HepG2 (cell line): ENCODE data around the gene LRRC45. TPM values are rescaled to one million over a fixed set of nuclear protein-coding genes. Genes with fewer than 3 reads are reported as not detected.

Experiments
- CENPX ChIP-seq: sonication (generic); formaldehyde crosslinking; IDR thresholded peaks from 2 replicates; pipeline ENCODE4 v1.9.0; 2021; ENCODE audit warnings: mild to moderate bottlenecking, missing genetic modification reagents, moderate library complexity
- E2F5 ChIP-seq: sonication (generic); formaldehyde crosslinking; conservative IDR thresholded peaks from 2 replicates; pipeline ENCODE4 v1.4.0; 2020; ENCODE audit warnings: missing genetic modification reagents
- HNRNPUL1 ChIP-seq: fragments of 200-400 bp; formaldehyde crosslinking; IDR thresholded peaks from 2 replicates; pipeline ENCODE4 v1.6.1; 2017; ENCODE audit warnings: low read depth, mild to moderate bottlenecking, low read length, moderate library complexity
- NKX3-1 ChIP-seq: sonication (generic); formaldehyde crosslinking; IDR thresholded peaks from 2 replicates; pipeline ENCODE4 v1.5.0; 2020; ENCODE audit warnings: missing genetic modification reagents
- PAF1 ChIP-seq: IDR thresholded peaks from 2 replicates; pipeline ENCODE4 v1.6.1; 2016; ENCODE audit warnings: missing genetic modification reagents, missing compliant biosample characterization
- PREB ChIP-seq: sonication (generic); formaldehyde crosslinking; IDR thresholded peaks from 2 replicates; pipeline ENCODE4 v1.4.0; 2020; ENCODE audit warnings: missing genetic modification reagents
- RXRA ChIP-seq: sonication (generic); formaldehyde crosslinking; IDR thresholded peaks from 2 replicates; pipeline ENCODE4 v1.5.1; 2020; ENCODE audit warnings: missing genetic modification reagents
- SP2 ChIP-seq: sonication (generic); formaldehyde crosslinking; IDR thresholded peaks from 2 replicates; pipeline ENCODE4 v1.5.1; 2020; ENCODE audit warnings: mild to moderate bottlenecking, missing genetic modification reagents
- TCF7 ChIP-seq: sonication (generic); IDR thresholded peaks from 2 replicates; pipeline ENCODE4 v1.6.1; 2016; ENCODE audit warnings: antibody characterized with exemption, low read depth
- ZBTB43 ChIP-seq: sonication (generic); formaldehyde crosslinking; conservative IDR thresholded peaks from 2 replicates; pipeline ENCODE4 v1.4.0; 2020; ENCODE audit warnings: missing genetic modification reagents
- ZC3H4 ChIP-seq: sonication (generic); formaldehyde crosslinking; IDR thresholded peaks from 2 replicates; pipeline ENCODE4 v1.4.0; 2020; ENCODE audit warnings: missing genetic modification reagents, borderline replicate concordance
- ZHX1 ChIP-seq: sonication (generic); formaldehyde crosslinking; IDR thresholded peaks from 2 replicates; pipeline ENCODE4 v1.8.1; 2022; ENCODE audit warnings: low read depth, mild to moderate bottlenecking, missing genetic modification reagents
- ZKSCAN8 ChIP-seq: IDR thresholded peaks from 2 replicates; pipeline ENCODE4 v1.6.1; 2016; ENCODE audit warnings: borderline replicate concordance, missing genetic modification reagents, missing compliant biosample characterization
- ZNF382 ChIP-seq: sonication (generic); formaldehyde crosslinking; IDR thresholded peaks from 2 replicates; pipeline ENCODE4 v1.5.0; 2020; ENCODE audit warnings: missing genetic modification reagents, mild to moderate bottlenecking, borderline replicate concordance
- ZNF484 ChIP-seq: sonication (generic); formaldehyde crosslinking; IDR thresholded peaks from 2 replicates; pipeline ENCODE4 v1.5.1; 2020; ENCODE audit warnings: mild to moderate bottlenecking, low read depth, missing genetic modification reagents, borderline replicate concordance
- ZNF512 ChIP-seq: sonication (generic); formaldehyde crosslinking; IDR thresholded peaks from 2 replicates; pipeline ENCODE4 v1.4.0; 2020; ENCODE audit warnings: mild to moderate bottlenecking, missing genetic modification reagents
- ZNF557 ChIP-seq: sonication (generic); formaldehyde crosslinking; IDR thresholded peaks from 2 replicates; pipeline ENCODE4 v1.4.0; 2020; ENCODE audit warnings: missing genetic modification reagents
- ZNF605 ChIP-seq: sonication (generic); formaldehyde crosslinking; IDR thresholded peaks from 2 replicates; pipeline ENCODE4 v1.8.0; 2022; ENCODE audit warnings: mild to moderate bottlenecking, missing genetic modification reagents
- ZNF740 ChIP-seq: sonication (generic); formaldehyde crosslinking; IDR thresholded peaks from 2 replicates; pipeline ENCODE4 v1.4.0; 2020; ENCODE audit warnings: missing genetic modification reagents
- ZSCAN20 ChIP-seq: sonication (generic); formaldehyde crosslinking; IDR thresholded peaks from 2 replicates; pipeline ENCODE4 v1.4.0; 2020; ENCODE audit warnings: missing genetic modification reagents, mild to moderate bottlenecking, borderline replicate concordance
- ZZZ3 ChIP-seq: sonication (generic); formaldehyde crosslinking; IDR thresholded peaks from 2 replicates; pipeline ENCODE4 v1.4.0; 2020; ENCODE audit warnings: missing genetic modification reagents, mild to moderate bottlenecking, borderline replicate concordance
- polyA plus RNA-seq, 8 experiments: library from polyadenylated mRNA; depleted of rRNA in 3 of 8; stranded (reverse) in 7 of 8; unstranded in 1 of 8; fragments of >200 nt; fragmentation: Illumina TruSeq in 4 of 8; extraction: Trizol in 4 of 8; gene quantifications; 2 replicates each; pipeline versions ENCODE4 v1.2.1 to v1.2.3, GENCODE V29; 2011 to 2016; ENCODE audit warnings: low read depth in 4 of 8, missing spikeins in 1 of 8, mixed read lengths in 1 of 8; ENCODE audit not compliant: insufficient read depth in 1 of 8
- total RNA-seq, 5 experiments: library from RNA; depleted of rRNA; stranded (reverse); fragments of >200 nt; fragmentation: Illumina TruSeq; extraction: Trizol; gene quantifications; 2 replicates each; pipeline ENCODE4 v1.2.3, GENCODE V29; 2016; ENCODE audit warnings: low read depth in 1 of 5

The LRRC45 gene
- total and polyA plus RNA-seq, 2 of the 13 experiments (the other 11 are each of a cell fraction or from before 2014, with no cell fraction given): 11.6 to 48.1 TPM

GRCh38 chr17:81995463-81996231 is 27.5 kb upstream of the LRRC45 start (continued):
- TF ChIP-seq ZC3H4 (CRISPR knock-in tag): peak; percentile 99
- TF ChIP-seq PREB (CRISPR knock-in tag): no peak; the same call in 1 of the 2 replicates
- no peak for TF ChIP-seq SP2
- TF ChIP-seq ZHX1 (CRISPR knock-in tag): no peak; the same call in 1 of the 2 replicates
- no peak for TF ChIP-seq ZNF382
- no peak for TF ChIP-seq ZKSCAN8 (CRISPR knock-in tag)
- no peak for TF ChIP-seq HNRNPUL1
- TF ChIP-seq ZNF512 (CRISPR knock-in tag): peak; percentile 50; the same call in 1 of the 2 replicates
- no peak for TF ChIP-seq ZNF557
- no peak for TF ChIP-seq CENPX (CRISPR knock-in tag)
- TF ChIP-seq ZBTB43 (CRISPR knock-in tag): 0 out of 2 replicates have a peak, but pooled peaks have one; percentile 30
- 0 out of 2 replicates have a peak, but pooled peaks have one; percentile 18 for TF ChIP-seq ZNF740
- no peak for TF ChIP-seq ZSCAN20 (CRISPR knock-in tag)
- no peak; the same call in 1 of the 2 replicates for TF ChIP-seq E2F5 (CRISPR knock-in tag)
- no peak for TF ChIP-seq ZZZ3 (CRISPR knock-in tag)
- 0 out of 2 replicates have a peak, but pooled peaks have one; percentile 3 for TF ChIP-seq NKX3-1 (CRISPR knock-in tag)
- TF ChIP-seq RXRA (CRISPR knock-in tag): peak; percentile 78
- TF ChIP-seq PAF1 (CRISPR knock-in tag): no peak; the same call in 1 of the 2 replicates
- no peak for TF ChIP-seq TCF7
- TF ChIP-seq ZNF605 (CRISPR knock-in tag): peak; percentile 60
- TF ChIP-seq ZNF484: no peak; the same call in 1 of the 2 replicates
